Measurements from ENCODE around the gene RGMB. TPM values are rescaled to one million over a fixed set of nuclear protein-coding genes. Genes with fewer than 3 reads are reported as not detected.

RGMB gene
- total RNA-seq, 1 donor from 2014 or later: 29.7 TPM

DNA sequence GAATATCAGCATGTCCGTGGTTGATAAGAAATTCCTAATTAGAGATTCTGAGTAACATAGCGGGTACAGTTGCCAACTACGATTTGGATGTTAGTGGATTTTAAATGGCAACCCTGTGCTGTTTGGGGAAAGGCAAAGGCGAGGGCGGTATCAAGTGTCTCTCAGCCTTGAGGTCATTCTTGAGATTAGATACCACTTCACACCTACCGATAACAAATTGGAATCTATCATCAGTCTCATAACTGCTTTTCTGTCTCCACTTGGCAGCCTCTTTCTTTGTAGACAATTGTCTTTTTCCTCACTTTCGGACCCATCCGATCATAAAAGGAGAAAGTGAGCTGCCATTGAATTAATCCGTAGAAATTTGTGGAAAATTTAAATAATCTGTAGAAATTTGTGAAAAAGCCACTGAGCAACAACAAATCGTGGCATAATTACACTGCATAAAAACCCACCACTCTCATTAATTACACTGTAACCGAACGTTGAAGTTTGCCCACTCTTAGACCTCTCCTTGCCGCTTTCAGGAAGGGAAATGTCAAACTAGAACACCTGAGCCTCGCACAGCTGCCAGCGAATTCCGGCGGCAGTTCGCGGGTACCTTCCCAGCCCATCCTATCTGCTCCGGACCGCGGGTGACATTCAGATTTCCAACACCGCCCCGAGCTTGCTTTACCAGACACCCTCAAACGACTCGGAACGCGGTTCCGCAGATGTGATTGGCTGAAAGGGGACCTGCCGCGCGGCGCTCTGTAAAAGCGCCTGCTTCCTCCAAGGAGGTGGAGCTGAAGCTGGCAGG lies 849 bp upstream of the RGMB start:
- Histone ChIP-seq H3K9me3 (ENCODE audit: control insufficient read depth in 3 of 3, low read length in 3 of 3) (no peaks in the 10 kb centered on the region), H3K27ac (ENCODE audit: low read depth, low read length) (peak overlapping the region; percentile 86), H3K36me3 (ENCODE audit: control insufficient read depth in 3 of 3, insufficient read depth in 3 of 3, low read length in 3 of 3) (no peaks in the 10 kb centered on the region), H3K4me3 (ENCODE audit: low read length in 3 of 3) (peak overlapping the region; percentile 82 to 92 (median 85)), H3K27me3 (ENCODE audit: control insufficient read depth in 3 of 3, insufficient read depth in 3 of 3, low read length in 3 of 3) (no peaks in the 10 kb centered on the region), H3K4me1 (ENCODE audit: control insufficient read depth in 3 of 3, insufficient read depth in 3 of 3, low read length in 3 of 3) (peaks cover 37 to 47% (median 47%) of the 10 kb centered on the region in 3 donors), H3K9ac (ENCODE audit: low read depth in 1 of 3, low read length in 3 of 3) (peak overlapping the region; percentile 48 to 91 (median 71))

DNA sequence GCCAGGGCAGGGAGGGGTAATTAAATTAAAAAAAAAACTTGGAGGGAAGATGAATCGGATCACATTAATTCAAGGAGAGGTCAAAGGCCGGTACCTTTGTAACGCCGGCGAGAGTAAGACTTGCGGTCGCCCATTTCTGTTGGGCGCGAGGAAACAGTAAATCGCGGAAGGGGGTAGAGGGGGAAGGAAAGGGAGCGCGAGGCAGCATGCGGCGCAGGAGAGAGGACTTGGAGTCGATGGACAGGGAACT lies 324 bp upstream of the RGMB start:
- peak overlapping the region; percentile 86 for H3K27ac ChIP-seq (ENCODE audit: low read depth, low read length)
- H3K9ac ChIP-seq (ENCODE audit: low read depth in 1 of 3, low read length in 3 of 3): peak overlapping the region in 2 of 3 donors; percentile 71 to 91
- peak overlapping the region; percentile 82 to 92 (median 85) for H3K4me3 ChIP-seq (ENCODE audit: low read length in 3 of 3)
- H3K27me3 ChIP-seq (ENCODE audit: control insufficient read depth in 3 of 3, insufficient read depth in 3 of 3, low read length in 3 of 3): no peaks in the 10 kb centered on the region
- H3K36me3 ChIP-seq (ENCODE audit: control insufficient read depth in 3 of 3, insufficient read depth in 3 of 3, low read length in 3 of 3): no peaks in the 10 kb centered on the region
- H3K4me1 ChIP-seq (ENCODE audit: control insufficient read depth in 3 of 3, insufficient read depth in 3 of 3, low read length in 3 of 3): peaks cover 34 to 50% (median 45%) of the 10 kb centered on the region in 3 donors
- no peaks in the 10 kb centered on the region for H3K9me3 ChIP-seq (ENCODE audit: control insufficient read depth in 3 of 3, low read length in 3 of 3)

DNA sequence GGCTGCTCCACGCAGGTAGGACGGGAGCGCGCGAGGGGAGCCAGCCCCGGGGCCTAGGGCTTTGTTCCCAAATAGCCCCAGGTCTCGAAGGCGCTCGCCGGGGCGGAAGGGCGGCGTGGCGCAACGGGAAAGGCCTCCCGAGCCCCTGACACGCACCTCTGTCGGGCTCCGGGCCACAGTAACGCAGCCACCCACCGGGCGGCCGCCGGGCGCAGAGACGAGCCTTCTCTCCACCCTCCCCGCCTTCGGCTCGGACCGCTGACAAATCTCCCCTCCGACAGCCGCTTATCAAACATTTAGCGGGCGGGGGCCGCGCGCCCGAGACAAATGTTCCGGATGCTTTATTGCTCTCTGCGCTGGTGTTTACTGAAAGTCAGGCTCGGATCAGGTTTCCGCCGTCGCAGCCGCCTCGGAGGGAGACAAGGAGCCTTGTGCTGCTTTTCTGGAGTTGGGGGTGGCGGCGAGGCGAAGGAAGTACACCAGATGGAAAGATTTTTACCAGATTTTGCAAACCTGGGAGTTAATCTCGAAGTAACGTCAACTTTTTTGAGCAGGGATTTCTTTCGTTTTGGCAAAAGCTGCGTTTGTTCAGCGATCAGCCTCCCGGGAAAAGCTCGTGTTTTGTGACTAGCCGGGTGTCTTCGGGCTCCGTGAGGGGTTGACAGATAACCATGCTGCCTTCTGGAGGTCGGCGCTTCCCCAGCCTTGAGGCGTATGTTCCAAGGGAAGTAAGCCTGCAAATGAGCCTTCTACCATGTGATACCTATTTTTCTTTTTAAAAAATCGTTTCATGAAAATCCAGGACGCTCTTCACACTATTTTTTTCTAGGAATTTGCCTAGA lies 950 bp downstream of the RGMB start:
- no peaks in the 10 kb centered on the region for H3K9me3 ChIP-seq (ENCODE audit: control insufficient read depth in 3 of 3, low read length in 3 of 3)
- peaks cover 29 to 47% (median 36%) of the 10 kb centered on the region in 3 donors for H3K4me1 ChIP-seq (ENCODE audit: control insufficient read depth in 3 of 3, insufficient read depth in 3 of 3, low read length in 3 of 3)
- H3K4me3 ChIP-seq (ENCODE audit: low read length in 3 of 3): peak overlapping the region; percentile 82 to 92 (median 85)
- H3K36me3 ChIP-seq (ENCODE audit: control insufficient read depth in 3 of 3, insufficient read depth in 3 of 3, low read length in 3 of 3): no peaks in the 10 kb centered on the region
- peak overlapping the region; percentile 83 to 91 (median 90) for H3K9ac ChIP-seq (ENCODE audit: low read depth in 1 of 3, low read length in 3 of 3)
- no peaks in the 10 kb centered on the region for H3K27me3 ChIP-seq (ENCODE audit: control insufficient read depth in 3 of 3, insufficient read depth in 3 of 3, low read length in 3 of 3)
- peak overlapping the region; percentile 86 for H3K27ac ChIP-seq (ENCODE audit: low read depth, low read length)

DNA sequence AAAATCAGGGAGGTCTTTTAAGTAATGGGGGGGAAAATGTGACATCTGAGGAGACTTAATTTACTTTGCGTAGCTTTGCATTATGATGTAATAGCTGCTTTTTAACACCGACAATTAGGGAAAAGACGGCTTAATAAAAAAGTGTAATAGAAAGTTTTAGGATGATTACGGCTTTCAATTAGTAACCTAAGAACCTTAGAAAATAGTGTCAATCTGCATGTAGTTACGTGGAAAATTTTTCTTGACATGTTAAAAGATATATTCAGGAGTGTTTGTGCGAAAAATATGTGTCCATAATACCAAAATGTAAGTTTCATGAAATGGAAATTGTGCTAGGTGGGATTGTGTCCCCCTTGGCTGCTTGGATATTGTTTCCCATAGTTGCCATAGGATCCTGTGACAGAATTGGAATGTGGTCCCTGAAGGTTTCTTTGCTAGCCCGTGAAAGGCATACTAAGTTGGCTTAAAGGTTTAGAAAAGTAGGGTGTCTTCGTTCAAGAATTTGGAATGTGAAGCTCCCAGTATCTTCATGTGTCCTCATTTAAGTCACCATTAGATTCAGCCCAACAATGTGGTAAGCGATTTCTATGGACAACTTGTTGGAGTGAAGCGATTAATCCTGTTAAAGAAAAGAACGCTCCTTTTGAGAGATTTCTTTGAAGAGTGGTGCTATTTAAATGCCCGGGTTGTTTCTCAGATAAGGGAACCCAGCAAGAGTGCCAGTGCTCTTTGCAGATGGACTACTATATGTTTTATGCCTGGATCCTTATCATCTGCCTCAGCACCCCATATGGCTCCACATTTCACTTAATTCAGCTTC lies 2.0 kb downstream of the RGMB start:
- H3K9me3 ChIP-seq (ENCODE audit: control insufficient read depth in 3 of 3, low read length in 3 of 3): no peaks in the 10 kb centered on the region
- H3K27me3 ChIP-seq (ENCODE audit: control insufficient read depth in 3 of 3, insufficient read depth in 3 of 3, low read length in 3 of 3): no peaks in the 10 kb centered on the region
- H3K36me3 ChIP-seq (ENCODE audit: control insufficient read depth in 3 of 3, insufficient read depth in 3 of 3, low read length in 3 of 3): peaks cover 0 to 5% (median 4%) of the 10 kb centered on the region in 3 donors
- peaks cover 26 to 48% (median 38%) of the 10 kb centered on the region in 3 donors for H3K4me1 ChIP-seq (ENCODE audit: control insufficient read depth in 3 of 3, insufficient read depth in 3 of 3, low read length in 3 of 3)
- peak overlapping the region; percentile 30 to 92 (median 82) for H3K4me3 ChIP-seq (ENCODE audit: low read length in 3 of 3)
- peak overlapping the region; percentile 62 to 91 (median 83) for H3K9ac ChIP-seq (ENCODE audit: low read depth in 1 of 3, low read length in 3 of 3)
- peak overlapping the region; percentile 86 for H3K27ac ChIP-seq (ENCODE audit: low read depth, low read length)

DNA sequence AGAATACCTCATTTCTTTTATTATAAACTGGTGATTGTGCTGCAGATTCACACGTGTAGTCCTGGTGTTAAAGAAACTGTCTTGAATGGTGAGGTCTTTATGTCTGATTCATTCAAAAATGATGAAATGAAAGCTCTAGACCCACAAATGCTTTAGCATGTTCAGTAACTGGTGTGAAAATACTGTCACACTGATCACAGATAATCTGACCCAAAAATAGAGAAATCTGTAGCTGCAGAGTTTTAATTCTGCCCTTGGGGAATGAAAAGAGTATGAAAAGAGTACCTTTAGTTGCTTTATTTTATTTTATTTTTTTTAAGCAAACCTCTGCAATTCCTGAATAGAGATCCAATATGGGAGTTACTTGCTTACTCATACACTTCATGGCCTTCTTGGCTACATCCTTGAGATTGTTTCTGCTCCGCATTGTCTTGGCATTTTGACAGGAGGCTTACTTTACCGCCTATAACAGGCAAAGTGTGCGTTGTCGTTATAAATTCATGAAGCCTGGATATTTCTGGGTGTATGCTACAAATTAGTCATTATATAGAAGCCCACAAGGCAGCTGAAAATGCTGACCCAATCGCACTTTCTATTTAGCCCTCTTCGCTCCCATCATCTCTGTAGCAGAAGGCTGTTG lies 2.7 kb downstream of the RGMB start:
- Histone ChIP-seq H3K27me3 (ENCODE audit: control insufficient read depth in 3 of 3, insufficient read depth in 3 of 3, low read length in 3 of 3) (no peaks in the 10 kb centered on the region), H3K9ac (ENCODE audit: low read depth in 1 of 3, low read length in 3 of 3) (peak overlapping the region; percentile 18 to 83 (median 62)), H3K9me3 (ENCODE audit: control insufficient read depth in 3 of 3, low read length in 3 of 3) (no peaks in the 10 kb centered on the region), H3K36me3 (ENCODE audit: control insufficient read depth in 3 of 3, insufficient read depth in 3 of 3, low read length in 3 of 3) (peaks cover 0 to 6% (median 5%) of the 10 kb centered on the region in 3 donors), H3K27ac (ENCODE audit: low read depth, low read length) (no peak overlapping the region), H3K4me3 (ENCODE audit: low read length in 3 of 3) (peak overlapping the region; percentile 30 to 92 (median 82)), H3K4me1 (ENCODE audit: control insufficient read depth in 3 of 3, insufficient read depth in 3 of 3, low read length in 3 of 3) (peaks cover 26 to 45% (median 41%) of the 10 kb centered on the region in 3 donors)

DNA sequence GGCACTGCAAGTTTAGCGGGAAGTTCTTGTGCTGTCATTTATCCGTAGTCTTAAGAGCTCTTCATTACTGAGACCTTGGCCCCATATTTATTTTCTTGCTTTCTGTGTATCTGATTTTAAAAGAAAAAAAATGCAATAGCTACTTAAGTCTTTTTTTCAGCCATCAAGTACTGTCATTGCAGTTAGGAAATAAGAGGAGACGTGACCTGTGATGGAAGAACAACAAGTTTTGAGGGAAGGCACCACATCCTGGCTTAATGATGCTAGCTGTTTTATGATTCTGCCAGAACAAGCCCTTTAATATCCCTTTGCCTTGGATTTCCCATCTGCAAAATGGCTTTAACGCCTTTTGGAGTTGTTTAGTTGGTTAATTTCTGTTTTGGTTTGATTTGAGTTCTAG lies 3.8 kb downstream of the RGMB start:
- peaks cover 0 to 6% (median 5%) of the 10 kb centered on the region in 3 donors for H3K36me3 ChIP-seq (ENCODE audit: control insufficient read depth in 3 of 3, insufficient read depth in 3 of 3, low read length in 3 of 3)
- H3K9ac ChIP-seq (ENCODE audit: low read depth in 1 of 3, low read length in 3 of 3): no peak overlapping the region
- H3K9me3 ChIP-seq (ENCODE audit: control insufficient read depth in 3 of 3, low read length in 3 of 3): no peaks in the 10 kb centered on the region
- no peak overlapping the region for H3K27ac ChIP-seq (ENCODE audit: low read depth, low read length)
- H3K27me3 ChIP-seq (ENCODE audit: control insufficient read depth in 3 of 3, insufficient read depth in 3 of 3, low read length in 3 of 3): no peaks in the 10 kb centered on the region
- no peak overlapping the region for H3K4me3 ChIP-seq (ENCODE audit: low read length in 3 of 3)
- H3K4me1 ChIP-seq (ENCODE audit: control insufficient read depth in 3 of 3, insufficient read depth in 3 of 3, low read length in 3 of 3): peaks cover 24 to 36% (median 35%) of the 10 kb centered on the region in 3 donors

DNA sequence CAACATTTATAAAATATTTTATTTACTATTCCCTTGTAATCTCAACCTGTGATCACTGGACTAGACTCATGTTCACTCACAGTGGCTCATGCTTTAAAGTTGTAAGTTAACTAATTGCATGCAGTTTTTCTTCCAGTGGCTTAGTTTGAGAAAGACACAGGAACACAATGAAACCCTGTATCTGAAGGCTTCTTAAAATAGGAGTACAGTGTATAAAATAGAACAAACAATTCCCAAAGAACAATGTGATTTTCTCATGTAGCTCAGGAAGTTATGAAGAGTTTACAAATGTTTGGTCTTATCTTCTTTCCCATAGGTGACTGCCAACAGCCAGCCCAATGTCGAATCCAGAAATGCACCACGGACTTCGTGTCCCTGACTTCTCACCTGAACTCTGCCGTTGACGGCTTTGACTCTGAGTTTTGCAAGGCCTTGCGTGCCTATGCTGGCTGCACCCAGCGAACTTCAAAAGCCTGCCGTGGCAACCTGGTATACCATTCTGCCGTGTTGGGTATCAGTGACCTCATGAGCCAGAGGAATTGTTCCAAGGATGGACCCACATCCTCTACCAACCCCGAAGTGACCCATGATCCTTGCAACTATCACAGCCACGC lies 5.9 kb downstream of the RGMB start:
- no peaks in the 10 kb centered on the region for H3K9me3 ChIP-seq (ENCODE audit: control insufficient read depth in 3 of 3, low read length in 3 of 3)
- no peak overlapping the region for H3K27ac ChIP-seq (ENCODE audit: low read depth, low read length)
- peaks cover 21 to 47% (median 35%) of the 10 kb centered on the region in 3 donors for H3K4me1 ChIP-seq (ENCODE audit: control insufficient read depth in 3 of 3, insufficient read depth in 3 of 3, low read length in 3 of 3)
- H3K4me3 ChIP-seq (ENCODE audit: low read length in 3 of 3): peak overlapping the region in 1 of 3 donors; percentile 17
- H3K9ac ChIP-seq (ENCODE audit: low read depth in 1 of 3, low read length in 3 of 3): peak overlapping the region in 1 of 3 donors; percentile 25
- H3K36me3 ChIP-seq (ENCODE audit: control insufficient read depth in 3 of 3, insufficient read depth in 3 of 3, low read length in 3 of 3): peaks cover 5 to 6% (median 5%) of the 10 kb centered on the region in 3 donors
- H3K27me3 ChIP-seq (ENCODE audit: control insufficient read depth in 3 of 3, insufficient read depth in 3 of 3, low read length in 3 of 3): no peaks in the 10 kb centered on the region

DNA sequence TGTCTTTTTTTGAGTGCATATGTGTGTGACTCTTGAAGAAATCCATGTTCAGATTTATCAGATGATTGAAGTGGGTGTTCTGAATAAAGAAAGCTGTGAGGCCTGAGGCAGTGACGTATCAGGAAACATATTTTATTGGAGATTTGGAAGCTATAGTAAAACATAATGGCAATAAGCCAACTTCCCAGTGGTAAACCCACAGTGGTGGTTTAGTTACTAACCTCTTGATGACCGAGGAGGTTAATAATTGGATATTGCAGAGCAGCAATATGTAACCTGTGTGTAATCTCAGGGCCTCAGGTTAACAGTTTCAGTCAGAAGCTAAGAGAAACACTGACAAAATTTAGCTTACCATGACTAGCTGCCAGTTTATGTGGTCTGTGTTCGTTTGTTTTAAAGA lies 6.9 kb downstream of the RGMB start:
- Histone ChIP-seq H3K9ac (ENCODE audit: low read depth in 1 of 3, low read length in 3 of 3) (no peak overlapping the region), H3K4me3 (ENCODE audit: low read length in 3 of 3) (no peak overlapping the region)

DNA sequence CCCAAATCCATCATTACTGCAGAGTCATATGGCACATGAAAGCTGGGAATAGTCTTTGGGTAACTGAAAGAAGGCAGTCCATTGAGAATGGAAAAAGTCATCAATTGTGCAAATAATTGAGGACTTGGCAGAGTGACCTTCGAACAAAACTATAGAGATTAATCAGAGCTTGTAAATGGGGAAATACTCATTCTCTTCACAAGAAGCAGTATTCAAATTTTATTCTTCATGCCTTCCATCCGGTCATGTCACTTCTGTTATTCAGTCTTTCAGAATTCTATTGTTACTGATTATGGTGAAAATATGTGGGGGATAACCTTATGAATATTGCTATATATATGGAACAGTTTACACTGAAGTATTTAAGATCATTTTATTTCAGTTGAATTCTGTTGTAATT lies 8.1 kb downstream of the RGMB start:
- Histone ChIP-seq H3K27ac (ENCODE audit: low read depth, low read length) (no peak overlapping the region), H3K9ac (ENCODE audit: low read depth in 1 of 3, low read length in 3 of 3) (no peak overlapping the region), H3K36me3 (ENCODE audit: control insufficient read depth in 3 of 3, insufficient read depth in 3 of 3, low read length in 3 of 3) (peaks cover 5 to 6% (median 5%) of the 10 kb centered on the region in 3 donors), H3K27me3 (ENCODE audit: control insufficient read depth in 3 of 3, insufficient read depth in 3 of 3, low read length in 3 of 3) (no peaks in the 10 kb centered on the region), H3K4me1 (ENCODE audit: control insufficient read depth in 3 of 3, insufficient read depth in 3 of 3, low read length in 3 of 3) (peaks cover 26 to 53% (median 41%) of the 10 kb centered on the region in 3 donors), H3K4me3 (ENCODE audit: low read length in 3 of 3) (no peak overlapping the region), H3K9me3 (ENCODE audit: control insufficient read depth in 3 of 3, low read length in 3 of 3) (no peaks in the 10 kb centered on the region)

More for the DNA sequence above, 6.9 kb downstream of the RGMB start:
- Histone ChIP-seq H3K36me3 (ENCODE audit: control insufficient read depth in 3 of 3, insufficient read depth in 3 of 3, low read length in 3 of 3) (peaks cover 5 to 6% (median 5%) of the 10 kb centered on the region in 3 donors), H3K27ac (ENCODE audit: low read depth, low read length) (no peak overlapping the region), H3K4me1 (ENCODE audit: control insufficient read depth in 3 of 3, insufficient read depth in 3 of 3, low read length in 3 of 3) (peaks cover 27 to 57% (median 42%) of the 10 kb centered on the region in 3 donors), H3K9me3 (ENCODE audit: control insufficient read depth in 3 of 3, low read length in 3 of 3) (no peaks in the 10 kb centered on the region), H3K27me3 (ENCODE audit: control insufficient read depth in 3 of 3, insufficient read depth in 3 of 3, low read length in 3 of 3) (no peaks in the 10 kb centered on the region)
